Endothelial cell of umbilical vein (primary cell): Measurements from ENCODE around the gene CERS2. TPM values are rescaled to one million over a fixed set of nuclear protein-coding genes. Genes with fewer than 3 reads are reported as not detected.

Experiments used
- BruUV-seq: library from RNA; stranded (reverse); fragments of 400-500 nt; replicated peaks from 2 replicates; lab custom pipeline; 2021; lab: Mats Ljungman, UMichigan
- CTCF ChIA-PET: fragments of 300-600, 350-600 bp; sonication (Branson Sonifier 250); formaldehyde crosslinking; loops from one replicate; lab custom pipeline; 2021; ENCODE audit warnings: antibody characterized with exemption, inconsistent platforms; lab: Charles Lee
- POLR2A ChIA-PET: fragments of 300-600, 350-600 bp; sonication (Branson Sonifier 250); formaldehyde crosslinking; loops from one replicate; lab custom pipeline; 2021; ENCODE audit warnings: antibody characterized with exemption, inconsistent platforms; lab: Charles Lee
- DNase-seq: peaks from one replicate; pipeline ENCODE4 v3.0.0-alpha.2; 2011; ENCODE audit warnings: low read depth, low spot score
- FAIRE-seq: peaks from 2 replicates; lab custom pipeline; 2011; peaks lifted over from hg19 to GRCh38; lab: Jason Lieb, UNC
- H2AFZ ChIP-seq: 2 replicates; pipeline ENCODE4 v1.6.0; 2012; ENCODE audit warnings: low read depth, low read length, control low read depth, inconsistent platforms
- H3K27ac ChIP-seq: 2 replicates; pipeline ENCODE4 v1.5.1; 2011; ENCODE audit warnings: low read depth, mild to moderate bottlenecking, control low read depth, low read length, moderate library complexity; ENCODE audit not compliant: insufficient read depth
- H3K27me3 ChIP-seq, 2 experiments: 2 replicates each; pipeline versions ENCODE4 v1.6.0 to v1.6.1; 2011; ENCODE audit warnings: low read length in 2 of 2, mixed read lengths in 1 of 2; ENCODE audit not compliant: control insufficient read depth in 2 of 2, insufficient read depth in 2 of 2
- H3K36me3 ChIP-seq, 2 experiments: 2 replicates in 1 of 2; 3 replicates in 1 of 2; pipeline ENCODE4 v1.5.1; 2011; ENCODE audit warnings: low read length in 2 of 2, mild to moderate bottlenecking in 1 of 2, moderate library complexity in 1 of 2; ENCODE audit not compliant: control insufficient read depth in 2 of 2, insufficient read depth in 2 of 2; ENCODE audit errors: extremely low read depth in 1 of 2
- H3K4me1 ChIP-seq: 3 replicates; pipeline ENCODE4 v1.5.1; 2011; ENCODE audit warnings: mild to moderate bottlenecking, low read length; ENCODE audit not compliant: control insufficient read depth, insufficient read depth; ENCODE audit errors: extremely low read depth
- H3K4me2 ChIP-seq: 2 replicates; pipeline ENCODE4 v1.6.1; 2011; ENCODE audit warnings: low read length, control low read depth, mixed read lengths; ENCODE audit not compliant: insufficient read depth
- H3K4me3 ChIP-seq, 3 experiments: fragments of 200-600 bp in 1 of 3; sonication (generic), shearing (Covaris generic) in 1 of 3; replicated peaks in 1 of 3; 2 replicates each; pipeline ENCODE4 v1.5.1; 2011 to 2016; ENCODE audit warnings: control low read depth in 3 of 3, low read length in 3 of 3, mild to moderate bottlenecking in 2 of 3, inconsistent platforms in 1 of 3, low read depth in 1 of 3, moderate library complexity in 1 of 3; ENCODE audit not compliant: insufficient read depth in 1 of 3
- H3K79me2 ChIP-seq: 2 replicates; pipeline ENCODE4 v1.6.0; 2012; ENCODE audit warnings: low read length, inconsistent platforms; ENCODE audit not compliant: control insufficient read depth, insufficient read depth
- H3K9ac ChIP-seq: replicated peaks from 2 replicates; pipeline ENCODE3; 2011; ENCODE audit warnings: low read length, control low read depth; ENCODE audit not compliant: insufficient read depth; ENCODE audit errors: extremely low read depth
- H3K9me1 ChIP-seq: replicated peaks from 3 replicates; pipeline ENCODE4 v1.6.0; 2011; ENCODE audit warnings: mild to moderate bottlenecking, low read length; ENCODE audit not compliant: control insufficient read depth, insufficient read depth; ENCODE audit errors: extremely low read depth
- H3K9me3 ChIP-seq: replicated peaks from 2 replicates; pipeline ENCODE4 v1.5.1; 2012; ENCODE audit warnings: low read length, inconsistent platforms; ENCODE audit not compliant: control insufficient read depth, insufficient read depth
- H4K20me1 ChIP-seq: replicated peaks from 2 replicates; pipeline ENCODE3; 2011; ENCODE audit warnings: mild to moderate bottlenecking, low read length; ENCODE audit not compliant: control insufficient read depth, insufficient read depth; ENCODE audit errors: extremely low read depth
- EZH2 ChIP-seq: IDR thresholded peaks from 2 replicates; pipeline ENCODE4 v1.6.1; 2012; ENCODE audit warnings: borderline replicate concordance, low read depth, mild to moderate bottlenecking, moderate library complexity, low read length, inconsistent platforms; ENCODE audit not compliant: severe bottlenecking
- FOS ChIP-seq: IDR thresholded peaks from 2 replicates; pipeline ENCODE4 v1.6.1; 2011; ENCODE audit warnings: mild to moderate bottlenecking, low read length, moderate library complexity, borderline replicate concordance; ENCODE audit not compliant: insufficient read depth
- GATA2 ChIP-seq: IDR thresholded peaks from 2 replicates; pipeline ENCODE4 v1.7.0; 2011; ENCODE audit warnings: low read depth, mild to moderate bottlenecking, moderate library complexity, mixed read lengths, low read length; ENCODE audit not compliant: insufficient read length, insufficient read depth
- JUN ChIP-seq: IDR thresholded peaks from 2 replicates; pipeline ENCODE4 v1.6.1; 2011; ENCODE audit warnings: borderline replicate concordance, low read depth; ENCODE audit not compliant: insufficient read length, insufficient read depth
- MYC ChIP-seq: IDR thresholded peaks from one replicate; pipeline ENCODE4 v1.6.1; 2011; ENCODE audit warnings: mild to moderate bottlenecking, low read depth, low read length
- POLR2A ChIP-seq: IDR thresholded peaks from 2 replicates; pipeline ENCODE4 v1.6.1; 2012; ENCODE audit warnings: low read depth, mild to moderate bottlenecking, control low read depth, low read length
- POLR2AphosphoS5 ChIP-seq: IDR thresholded peaks from 2 replicates; pipeline ENCODE4 v1.6.1; 2012; ENCODE audit warnings: low read depth, mild to moderate bottlenecking, control low read depth, low read length, moderate library complexity; ENCODE audit not compliant: insufficient read depth
- dilution Hi-C: fragments of 300-500 bp; cut with MboI; formaldehyde crosslinking; loops from one replicate; pipeline ENCODE4 v1.15.0; 2019; ENCODE audit warnings: low sequenced_read_pairs; ENCODE audit not compliant: extremely low pct_ligation_motif_present
- intact Hi-C: fragments of 100-400 bp; cut with micrococcal nuclease; formaldehyde crosslinking; loops from one replicate; pipeline ENCODE4 v1.10.0; 2022
- polyA plus RNA-seq, 4 experiments: library from polyadenylated mRNA; depleted of rRNA in 3 of 4; stranded (reverse) in 3 of 4; unstranded in 1 of 4; fragments of >200 nt; gene quantifications; 2 replicates each; pipeline versions ENCODE4 v1.2.1 to v1.2.3, GENCODE V29; 2011 to 2012; ENCODE audit warnings: missing spikeins in 1 of 4
- total RNA-seq: library from RNA; stranded (reverse); gene quantifications from 2 replicates; pipeline ENCODE4 v1.2.3, GENCODE V29; 2021
- TF ChIP-seq, protein P1 (sequence below), 2 donors: IDR thresholded peaks; 1 replicate in 1 of 2; 2 replicates in 1 of 2; pipeline ENCODE4 v1.5.1; 2011; ENCODE audit warnings: low read length in 2 of 2, mild to moderate bottlenecking in 2 of 2, moderate library complexity in 2 of 2, control low read depth in 1 of 2, inconsistent platforms in 1 of 2, low read depth in 1 of 2; ENCODE audit not compliant: insufficient read depth in 1 of 2; ENCODE audit errors: extremely low read depth in 1 of 2
- TF ChIP-seq, protein P2 (sequence below): IDR thresholded peaks from 2 replicates; pipeline ENCODE4 v1.6.1; 2011; ENCODE audit not compliant: insufficient read depth, insufficient read length

The CERS2 gene
- total and polyA plus RNA-seq, 2 donors (not counting 3 experiments of a cell fraction or from before 2014, with no cell fraction given): 143 to 155 TPM

DNA sequence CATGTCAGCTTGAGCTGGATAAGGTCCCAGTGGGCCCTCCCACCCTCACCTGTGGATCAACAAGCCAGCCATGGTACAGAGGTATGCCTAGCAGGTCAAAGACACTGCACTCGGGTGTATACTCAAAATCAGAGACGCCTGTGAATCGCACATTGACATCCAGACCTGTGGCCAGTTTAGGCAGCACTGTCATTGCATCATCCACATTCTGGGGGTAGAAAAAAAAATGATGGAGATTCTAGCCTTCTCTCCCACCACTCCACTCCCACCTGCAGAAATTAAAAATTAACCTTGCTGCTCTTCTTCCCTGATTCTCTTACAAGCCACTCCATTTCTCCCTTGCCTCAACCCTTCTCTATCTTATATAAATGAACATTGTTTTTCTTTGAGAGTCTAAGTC is 25.8 kb upstream of the CERS2 start:
- TF ChIP-seq, protein P1, sequence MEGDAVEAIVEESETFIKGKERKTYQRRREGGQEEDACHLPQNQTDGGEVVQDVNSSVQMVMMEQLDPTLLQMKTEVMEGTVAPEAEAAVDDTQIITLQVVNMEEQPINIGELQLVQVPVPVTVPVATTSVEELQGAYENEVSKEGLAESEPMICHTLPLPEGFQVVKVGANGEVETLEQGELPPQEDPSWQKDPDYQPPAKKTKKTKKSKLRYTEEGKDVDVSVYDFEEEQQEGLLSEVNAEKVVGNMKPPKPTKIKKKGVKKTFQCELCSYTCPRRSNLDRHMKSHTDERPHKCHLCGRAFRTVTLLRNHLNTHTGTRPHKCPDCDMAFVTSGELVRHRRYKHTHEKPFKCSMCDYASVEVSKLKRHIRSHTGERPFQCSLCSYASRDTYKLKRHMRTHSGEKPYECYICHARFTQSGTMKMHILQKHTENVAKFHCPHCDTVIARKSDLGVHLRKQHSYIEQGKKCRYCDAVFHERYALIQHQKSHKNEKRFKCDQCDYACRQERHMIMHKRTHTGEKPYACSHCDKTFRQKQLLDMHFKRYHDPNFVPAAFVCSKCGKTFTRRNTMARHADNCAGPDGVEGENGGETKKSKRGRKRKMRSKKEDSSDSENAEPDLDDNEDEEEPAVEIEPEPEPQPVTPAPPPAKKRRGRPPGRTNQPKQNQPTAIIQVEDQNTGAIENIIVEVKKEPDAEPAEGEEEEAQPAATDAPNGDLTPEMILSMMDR (IDR thresholded peaks at IDR 0.05; ENCODE audit: extremely low read depth in 1 of 2, insufficient read depth in 1 of 2, low read depth in 1 of 2, low read length in 2 of 2): no peak
- no peak for TF ChIP-seq EZH2
- no peak for TF ChIP-seq JUN
- TF ChIP-seq, protein P2, sequence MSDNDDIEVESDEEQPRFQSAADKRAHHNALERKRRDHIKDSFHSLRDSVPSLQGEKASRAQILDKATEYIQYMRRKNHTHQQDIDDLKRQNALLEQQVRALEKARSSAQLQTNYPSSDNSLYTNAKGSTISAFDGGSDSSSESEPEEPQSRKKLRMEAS: no peak
- no peak for TF ChIP-seq POLR2AphosphoS5
- no peak for TF ChIP-seq MYC
- TF ChIP-seq GATA2: no peak
- no peak for TF ChIP-seq FOS
- no peak for TF ChIP-seq POLR2A
- Histone ChIP-seq H3K27me3 (no peaks in the 10 kb centered on the region), H3K79me2 (no peaks in the 10 kb centered on the region), H3K27ac (no peak overlapping the region), H3K4me3 (no peak overlapping the region), H3K4me2 (no peak overlapping the region), H3K4me1 (peaks cover 11% of the 10 kb centered on the region), H4K20me1 (no peaks in the 10 kb centered on the region), H3K9me1 (no peaks in the 10 kb centered on the region), H3K9ac (no peak overlapping the region), H3K36me3 (peaks cover 0 to 11% of the 10 kb centered on the region in 2 experiments), H3K9me3 (no peaks in the 10 kb centered on the region), H2AFZ (no peak overlapping the region)
- ChIA-PET POLR2A (no interaction called here), CTCF (interaction anchor here (1.6 to 12.3 kb wide), 2 partner anchors 19 to 24 kb away, joined by 6 to 278 read pairs; partner anchors contain the start of genes ANXA9 and CERS2)
- no TSS peak for BruUV-seq
- intact Hi-C loops: no loop called here
- dilution Hi-C loops: no loop called here
- FAIRE-seq (no peak), DNase-seq (no peak)
